ENCODE results near the gene BAHD1.

Gene BAHD1

DNA sequence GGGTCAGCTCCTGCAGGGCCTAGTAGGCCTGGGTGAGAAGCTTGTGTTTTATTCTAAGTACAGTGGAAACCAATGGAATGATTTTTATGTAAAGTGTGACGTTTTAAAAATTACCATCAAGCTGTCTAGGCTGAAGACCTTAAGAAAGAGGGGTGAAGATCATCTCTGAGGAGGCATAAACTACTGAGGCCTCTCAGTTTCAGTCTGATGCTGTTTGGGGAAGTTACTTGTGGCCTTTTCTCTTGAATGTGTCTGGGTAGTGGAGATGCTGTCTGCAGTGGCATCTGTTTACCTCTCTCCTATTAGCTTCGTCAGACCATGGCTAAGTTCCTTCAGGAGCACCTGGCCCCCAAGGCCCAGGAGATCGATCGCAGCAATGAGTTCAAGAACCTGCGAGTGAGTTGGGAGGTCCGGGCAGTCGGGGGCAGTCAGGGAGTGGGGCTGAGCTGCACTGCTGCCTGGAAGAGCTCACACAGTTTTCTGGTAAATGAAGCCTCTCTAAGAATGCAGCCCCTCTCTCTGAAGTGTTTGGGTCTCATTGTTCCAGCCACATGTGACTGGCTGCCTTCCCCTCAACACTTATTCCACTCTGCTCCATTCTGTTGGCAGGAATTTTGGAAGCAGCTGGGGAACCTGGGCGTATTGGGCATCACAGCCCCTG, 33.3 kb upstream of the BAHD1 start:
- no peak overlapping the region for H3K4me3 ChIP-seq (ENCODE audit: low read depth, low read length)
- TF ChIP-seq, protein P1, sequence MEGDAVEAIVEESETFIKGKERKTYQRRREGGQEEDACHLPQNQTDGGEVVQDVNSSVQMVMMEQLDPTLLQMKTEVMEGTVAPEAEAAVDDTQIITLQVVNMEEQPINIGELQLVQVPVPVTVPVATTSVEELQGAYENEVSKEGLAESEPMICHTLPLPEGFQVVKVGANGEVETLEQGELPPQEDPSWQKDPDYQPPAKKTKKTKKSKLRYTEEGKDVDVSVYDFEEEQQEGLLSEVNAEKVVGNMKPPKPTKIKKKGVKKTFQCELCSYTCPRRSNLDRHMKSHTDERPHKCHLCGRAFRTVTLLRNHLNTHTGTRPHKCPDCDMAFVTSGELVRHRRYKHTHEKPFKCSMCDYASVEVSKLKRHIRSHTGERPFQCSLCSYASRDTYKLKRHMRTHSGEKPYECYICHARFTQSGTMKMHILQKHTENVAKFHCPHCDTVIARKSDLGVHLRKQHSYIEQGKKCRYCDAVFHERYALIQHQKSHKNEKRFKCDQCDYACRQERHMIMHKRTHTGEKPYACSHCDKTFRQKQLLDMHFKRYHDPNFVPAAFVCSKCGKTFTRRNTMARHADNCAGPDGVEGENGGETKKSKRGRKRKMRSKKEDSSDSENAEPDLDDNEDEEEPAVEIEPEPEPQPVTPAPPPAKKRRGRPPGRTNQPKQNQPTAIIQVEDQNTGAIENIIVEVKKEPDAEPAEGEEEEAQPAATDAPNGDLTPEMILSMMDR (IDR thresholded peaks at IDR 0.05; ENCODE audit: low read depth, low read length): no peak

DNA sequence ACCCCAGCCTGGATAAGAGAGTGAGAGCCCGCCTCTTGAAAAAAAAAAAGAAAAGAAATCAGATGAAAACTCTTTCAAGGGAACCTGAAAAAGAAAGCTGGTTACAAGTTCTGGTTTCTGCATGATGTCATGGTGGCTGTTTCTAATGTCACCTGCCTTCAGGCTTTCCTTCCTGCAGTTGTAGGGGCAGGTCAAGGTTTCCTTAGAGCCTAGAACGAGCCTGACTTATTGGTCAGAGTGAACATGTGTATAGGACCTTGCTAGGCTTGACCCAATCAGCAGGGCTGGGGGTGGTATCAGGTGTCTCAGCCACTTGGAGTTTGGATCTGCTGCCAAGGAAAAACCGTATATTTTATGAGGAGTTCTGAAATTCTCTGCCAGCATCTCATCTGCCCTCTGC, 31.4 kb upstream of the BAHD1 start:
- H3K4me3 ChIP-seq (ENCODE audit: low read depth, low read length): no peak overlapping the region
- TF ChIP-seq, protein P1 (IDR thresholded peaks at IDR 0.05; ENCODE audit: low read depth, low read length): no peak

DNA sequence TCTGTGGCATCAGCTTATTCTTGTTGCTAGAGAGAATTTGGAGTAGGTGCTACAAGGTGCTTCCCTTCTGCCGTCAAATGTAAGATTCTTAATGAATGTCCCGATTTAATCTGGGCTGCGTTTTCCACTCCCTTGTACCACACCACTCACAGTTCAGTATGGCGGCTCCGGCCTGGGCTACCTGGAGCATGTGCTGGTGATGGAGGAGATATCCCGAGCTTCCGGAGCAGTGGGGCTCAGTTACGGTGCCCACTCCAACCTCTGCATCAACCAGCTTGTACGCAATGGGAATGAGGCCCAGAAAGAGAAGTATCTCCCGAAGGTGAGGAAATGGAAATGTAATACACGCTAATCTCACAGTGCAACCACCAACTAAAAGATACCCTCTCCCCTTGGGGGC, 30.3 kb upstream of the BAHD1 start:
- H3K4me3 ChIP-seq (ENCODE audit: low read depth, low read length): no peak overlapping the region
- TF ChIP-seq, protein P1 (IDR thresholded peaks at IDR 0.05; ENCODE audit: low read depth, low read length): no peak

DNA sequence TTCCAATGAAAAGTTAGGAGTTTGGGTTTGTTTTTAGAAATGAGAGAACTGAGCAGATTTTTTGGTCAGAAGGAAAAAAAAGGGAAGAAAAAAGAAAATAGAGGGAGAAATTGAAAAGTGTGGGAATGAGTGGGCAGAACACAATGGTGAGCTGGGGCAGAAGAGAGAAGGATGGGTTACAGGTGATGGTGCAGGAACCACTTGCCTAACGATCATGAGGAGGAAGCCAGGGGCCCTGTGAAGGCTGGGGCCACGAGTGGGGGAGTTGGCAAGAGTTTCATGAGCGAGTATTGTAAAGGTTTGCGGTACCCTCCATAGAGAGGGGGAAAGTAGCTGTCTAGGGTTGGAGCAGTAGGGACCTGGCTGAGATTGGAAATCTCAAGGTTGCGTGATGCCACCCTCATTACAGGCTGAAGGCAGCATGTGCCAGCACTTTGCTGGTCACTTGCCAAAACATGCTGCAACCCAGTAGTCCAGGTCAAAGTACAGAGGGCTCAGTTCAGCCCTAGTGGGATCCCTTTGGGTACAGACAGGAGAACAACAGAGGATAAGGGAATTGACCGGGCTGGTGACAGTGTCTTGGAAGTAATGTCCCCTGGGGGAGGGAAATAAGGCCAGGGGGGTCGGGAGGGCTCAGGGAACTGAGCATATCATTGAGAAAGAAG, 28.5 kb upstream of the BAHD1 start:
- TF ChIP-seq, protein P1 (IDR thresholded peaks at IDR 0.05; ENCODE audit: low read depth, low read length): no peak

DNA sequence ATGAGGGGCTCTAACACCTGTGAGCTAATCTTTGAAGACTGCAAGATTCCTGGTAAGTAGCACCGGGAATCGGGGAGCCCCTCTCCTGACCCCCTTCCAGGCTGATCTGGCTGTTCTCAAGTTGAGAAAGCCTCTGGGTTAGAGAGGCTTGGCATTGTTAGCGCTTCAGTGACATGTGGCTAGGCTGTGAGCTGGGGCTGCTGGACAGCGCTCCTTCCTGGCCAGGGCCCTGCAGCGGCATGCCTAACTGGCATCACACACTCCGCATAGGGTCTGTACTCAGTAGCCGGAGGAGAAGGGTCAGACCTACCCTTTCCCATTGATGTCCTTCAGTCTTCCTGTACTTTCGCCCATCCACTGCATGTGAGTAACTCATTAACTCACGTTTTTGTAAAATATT, 27.7 kb upstream of the BAHD1 start:
- H3K4me3 ChIP-seq (ENCODE audit: low read depth, low read length): no peak overlapping the region
- TF ChIP-seq, protein P1 (IDR thresholded peaks at IDR 0.05; ENCODE audit: low read depth, low read length): no peak

More for the DNA sequence above, 28.5 kb upstream of the BAHD1 start:
- no peak overlapping the region for H3K4me3 ChIP-seq (ENCODE audit: low read depth, low read length)

DNA sequence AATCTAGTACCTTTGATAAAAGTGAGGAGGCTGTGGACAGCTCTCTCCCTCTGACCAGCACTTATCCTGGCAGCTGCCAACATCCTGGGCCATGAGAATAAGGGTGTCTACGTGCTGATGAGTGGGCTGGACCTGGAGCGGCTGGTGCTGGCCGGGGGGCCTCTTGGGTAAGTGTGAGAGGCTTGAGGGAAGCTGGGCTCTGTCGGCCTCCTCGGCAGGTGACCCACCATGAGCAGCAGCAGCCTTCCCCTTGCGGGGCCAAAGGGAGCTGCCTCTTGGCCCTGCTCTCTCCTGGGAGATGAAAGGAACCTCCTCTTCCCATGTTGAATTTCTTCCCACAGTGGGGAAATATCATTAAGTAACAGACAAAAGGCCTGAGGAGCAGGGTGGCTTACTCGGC, 25.9 kb upstream of the BAHD1 start:
- no peak overlapping the region for H3K4me3 ChIP-seq (ENCODE audit: low read depth, low read length)
- TF ChIP-seq, protein P1 (IDR thresholded peaks at IDR 0.05; ENCODE audit: low read depth, low read length): no peak

DNA sequence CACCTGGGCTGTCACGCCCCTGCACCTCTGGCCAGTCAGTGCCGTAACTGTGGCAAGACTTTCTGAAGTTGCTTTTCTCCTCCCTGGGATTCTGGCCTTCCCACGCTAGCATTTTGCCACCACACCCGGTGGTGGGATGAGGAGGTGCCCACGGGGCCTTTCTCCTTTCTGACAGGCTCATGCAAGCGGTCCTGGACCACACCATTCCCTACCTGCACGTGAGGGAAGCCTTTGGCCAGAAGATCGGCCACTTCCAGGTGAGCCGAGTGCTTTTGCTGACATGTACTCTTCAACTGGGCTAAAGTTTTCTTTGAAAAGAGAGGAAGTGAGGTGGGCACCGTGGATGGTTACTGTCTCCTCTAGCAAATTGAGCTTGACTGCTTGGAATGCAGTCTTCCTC, 25.5 kb upstream of the BAHD1 start:
- TF ChIP-seq, protein P1 (IDR thresholded peaks at IDR 0.05; ENCODE audit: low read depth, low read length): no peak
- no peak overlapping the region for H3K4me3 ChIP-seq (ENCODE audit: low read depth, low read length)

Data from WI38 (cell line).